ENCODE data around the gene GLS. TPM values are rescaled to one million over a fixed set of nuclear protein-coding genes. Genes with fewer than 3 reads are reported as not detected.

GLS gene
- total RNA-seq = 180 TPM
- long read RNA-seq, full-length matches to known transcripts = 64 of 100 reads
- long read RNA-seq, partial matches to known transcripts = 16 of 100 reads
- long read RNA-seq, other reads (novel, unspliced or antisense) = 20 of 100 reads

GRCh38 chr2:190880378-190881083 is at the start of gene GLS:
Gene GLS (plus strand): TSS chr2:190880821. CDS start chr2:190881085, 264 bp downstream.
- Histone ChIP-seq H3K36me3 (no peaks in the 10 kb centered on the region), H3K9me3 (no peaks in the 10 kb centered on the region), H3K27ac (peak within 1 kb of the TSS; percentile 96), H3K4me3 (peak within 1 kb of the TSS; percentile 83), H3K27me3 (ENCODE audit: low read depth) (no peaks in the 10 kb centered on the region), H3K4me1 (peaks cover 43% of the 10 kb centered on the region)
- peak; percentile 96 for ATAC-seq
- TF ChIP-seq, protein P1, sequence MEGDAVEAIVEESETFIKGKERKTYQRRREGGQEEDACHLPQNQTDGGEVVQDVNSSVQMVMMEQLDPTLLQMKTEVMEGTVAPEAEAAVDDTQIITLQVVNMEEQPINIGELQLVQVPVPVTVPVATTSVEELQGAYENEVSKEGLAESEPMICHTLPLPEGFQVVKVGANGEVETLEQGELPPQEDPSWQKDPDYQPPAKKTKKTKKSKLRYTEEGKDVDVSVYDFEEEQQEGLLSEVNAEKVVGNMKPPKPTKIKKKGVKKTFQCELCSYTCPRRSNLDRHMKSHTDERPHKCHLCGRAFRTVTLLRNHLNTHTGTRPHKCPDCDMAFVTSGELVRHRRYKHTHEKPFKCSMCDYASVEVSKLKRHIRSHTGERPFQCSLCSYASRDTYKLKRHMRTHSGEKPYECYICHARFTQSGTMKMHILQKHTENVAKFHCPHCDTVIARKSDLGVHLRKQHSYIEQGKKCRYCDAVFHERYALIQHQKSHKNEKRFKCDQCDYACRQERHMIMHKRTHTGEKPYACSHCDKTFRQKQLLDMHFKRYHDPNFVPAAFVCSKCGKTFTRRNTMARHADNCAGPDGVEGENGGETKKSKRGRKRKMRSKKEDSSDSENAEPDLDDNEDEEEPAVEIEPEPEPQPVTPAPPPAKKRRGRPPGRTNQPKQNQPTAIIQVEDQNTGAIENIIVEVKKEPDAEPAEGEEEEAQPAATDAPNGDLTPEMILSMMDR (IDR thresholded peaks at IDR 0.05) = no peak
- intact Hi-C loops (cut with DNase I) = no loop called here
- peak; percentile 96 for DNase-seq

DNA sequence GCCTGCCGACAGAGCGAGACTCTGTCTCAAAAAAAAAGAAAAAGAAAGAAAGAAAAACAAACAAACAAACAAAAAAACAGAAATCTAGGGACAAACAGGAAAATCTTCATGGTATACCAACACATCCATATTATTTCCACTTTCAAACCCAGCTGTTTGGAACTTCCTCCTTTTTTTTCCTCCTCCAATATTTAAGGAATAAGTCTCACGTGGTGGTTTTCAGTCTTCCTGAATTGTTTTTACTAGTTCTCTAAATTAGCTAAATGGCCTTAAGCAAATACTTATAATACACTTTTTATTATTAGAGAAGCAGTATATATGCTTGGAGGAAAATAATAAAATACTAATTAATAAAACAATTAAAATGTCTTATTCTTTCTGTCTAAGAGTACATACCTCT is 48.7 kb upstream of the GLS start:
- intact Hi-C loops (cut with DNase I) = no loop called here
- no peaks in the 10 kb centered on the region for H3K36me3 ChIP-seq
- no peaks in the 10 kb centered on the region for H3K9me3 ChIP-seq
- peaks cover 6% of the 10 kb centered on the region for H3K4me1 ChIP-seq
- no peak overlapping the region for H3K27ac ChIP-seq
- no peaks in the 10 kb centered on the region for H3K27me3 ChIP-seq (ENCODE audit: low read depth)
- TF ChIP-seq, protein P1 (IDR thresholded peaks at IDR 0.05) = no peak
- no peak overlapping the region for H3K4me3 ChIP-seq
- no peak for DNase-seq
- ATAC-seq = no peak

DNA sequence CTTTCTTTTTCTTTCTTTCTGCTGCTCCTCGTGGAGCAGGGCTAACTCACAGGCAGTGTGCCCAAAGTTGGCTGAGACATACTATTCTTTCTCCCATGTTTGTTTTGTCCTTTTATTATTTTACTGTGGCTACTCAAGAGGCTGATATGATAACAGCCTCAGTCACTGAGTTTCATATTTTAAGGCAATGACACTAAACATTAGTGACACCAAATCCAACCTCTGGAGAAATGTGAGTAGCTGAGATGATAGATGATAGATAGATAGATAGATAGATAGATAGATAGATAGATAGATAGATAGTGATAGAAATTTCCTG is 45.8 kb upstream of the GLS start:
- no peaks in the 10 kb centered on the region for H3K36me3 ChIP-seq
- intact Hi-C loops (cut with DNase I) = no loop called here
- ATAC-seq = no peak
- no peaks in the 10 kb centered on the region for H3K9me3 ChIP-seq
- no peaks in the 10 kb centered on the region for H3K27me3 ChIP-seq (ENCODE audit: low read depth)
- peaks cover 6% of the 10 kb centered on the region for H3K4me1 ChIP-seq
- TF ChIP-seq, protein P1 (IDR thresholded peaks at IDR 0.05) = no peak
- H3K4me3 ChIP-seq = no peak overlapping the region
- DNase-seq = no peak
- H3K27ac ChIP-seq = no peak overlapping the region

GRCh38 chr2:190835303-190835930 is 45.2 kb upstream of the GLS start:
- no peak overlapping the region for H3K27ac ChIP-seq
- DNase-seq = no peak
- TF ChIP-seq, protein P1 (IDR thresholded peaks at IDR 0.05) = no peak

GRCh38 chr2:190836767-190837166 is 43.9 kb upstream of the GLS start:
- ATAC-seq = no peak
- no peaks in the 10 kb centered on the region for H3K9me3 ChIP-seq
- DNase-seq = no peak
- no peak overlapping the region for H3K4me3 ChIP-seq
- TF ChIP-seq, protein P1 (IDR thresholded peaks at IDR 0.05) = no peak
- peaks cover 6% of the 10 kb centered on the region for H3K4me1 ChIP-seq
- no peaks in the 10 kb centered on the region for H3K36me3 ChIP-seq
- no peaks in the 10 kb centered on the region for H3K27me3 ChIP-seq (ENCODE audit: low read depth)
- no peak overlapping the region for H3K27ac ChIP-seq
- intact Hi-C loops (cut with DNase I) = no loop called here

More at GRCh38 chr2:190835303-190835930, 45.2 kb upstream of the GLS start:
- H3K4me1 ChIP-seq = peaks cover 6% of the 10 kb centered on the region
- no peak overlapping the region for H3K4me3 ChIP-seq
- no peaks in the 10 kb centered on the region for H3K9me3 ChIP-seq
- H3K36me3 ChIP-seq = no peaks in the 10 kb centered on the region
- intact Hi-C loops (cut with DNase I) = no loop called here
- no peaks in the 10 kb centered on the region for H3K27me3 ChIP-seq (ENCODE audit: low read depth)
- peak in 1 of 2 donors; percentile 82 for ATAC-seq
